Hepatocyte (in vitro differentiated cells): ENCODE measurements around the gene ZNF75A. TPM values are rescaled to one million over a fixed set of nuclear protein-coding genes. Genes with fewer than 3 reads are reported as not detected.

Source experiments
- DNase-seq: peaks from one replicate; pipeline ENCODE4 v3.0.0-alpha.2; 2016; ENCODE audit warnings: low spot score
- H2AFZ ChIP-seq: fragments of 200-600 bp; sonication (generic); 2 replicates; pipeline ENCODE4 v1.6.0; 2016; ENCODE audit warnings: antibody characterized with exemption, mild to moderate bottlenecking
- H3K27ac ChIP-seq: fragments of 200-600 bp; sonication (generic); 2 replicates; pipeline ENCODE4 v1.5.1; 2016; ENCODE audit warnings: mild to moderate bottlenecking
- H3K27me3 ChIP-seq: fragments of 200-600 bp; sonication (generic); 2 replicates; pipeline ENCODE4 v1.6.1; 2016
- H3K36me3 ChIP-seq: fragments of 200-600 bp; sonication (generic); replicated peaks from 2 replicates; pipeline ENCODE4 v1.5.1; 2016; ENCODE audit warnings: low read depth; ENCODE audit not compliant: insufficient read depth
- H3K4me1 ChIP-seq: fragments of 200-600 bp; sonication (generic); 2 replicates; pipeline ENCODE4 v1.5.1; 2016; ENCODE audit warnings: mild to moderate bottlenecking, moderate library complexity; ENCODE audit not compliant: insufficient read depth
- H3K4me2 ChIP-seq: fragments of 200-600 bp; sonication (generic); 2 replicates; pipeline ENCODE4 v1.6.0; 2016
- H3K4me3 ChIP-seq: fragments of 200-600 bp; sonication (generic); 2 replicates; pipeline ENCODE4 v1.5.1; 2016; ENCODE audit warnings: mild to moderate bottlenecking
- H3K79me2 ChIP-seq: fragments of 200-600 bp; sonication (generic); 2 replicates; pipeline ENCODE4 v1.6.0; 2017; ENCODE audit warnings: mild to moderate bottlenecking
- H3K9me2 ChIP-seq: fragments of 200-600 bp; sonication (generic); replicated peaks from 2 replicates; pipeline ENCODE4 v1.6.0; 2017; ENCODE audit warnings: mild to moderate bottlenecking; ENCODE audit not compliant: insufficient read depth
- H3K9me3 ChIP-seq: fragments of 200-600 bp; sonication (generic); 2 replicates; pipeline ENCODE4 v1.5.1; 2016; ENCODE audit warnings: low read depth, mild to moderate bottlenecking
- H4K20me1 ChIP-seq: fragments of 200-600 bp; sonication (generic); 2 replicates; pipeline ENCODE4 v1.6.0; 2016; ENCODE audit warnings: mild to moderate bottlenecking; ENCODE audit not compliant: insufficient read depth, poor library complexity, severe bottlenecking
- EZH2 ChIP-seq: fragments of 200-600 bp; sonication (generic); IDR thresholded peaks from 2 replicates; pipeline ENCODE4 v1.6.1; 2016; ENCODE audit warnings: antibody characterized with exemption, mild to moderate bottlenecking, borderline replicate concordance
- EZH2phosphoT487 ChIP-seq: fragments of 200-600 bp; sonication (generic); IDR thresholded peaks from one replicate; pipeline ENCODE4 v1.6.1; 2018; ENCODE audit warnings: antibody characterized with exemption, mild to moderate bottlenecking, low read depth, moderate library complexity; ENCODE audit not compliant: unreplicated experiment, severe bottlenecking
- whole genome bisulfite sequencing: methylation state at CpG from one replicate; pipeline ENCODE4 v1.1.6; 2016; ENCODE audit warnings: low lambda C conversion rate; ENCODE audit errors: missing lambda C conversion rate; 5-methylcytosine and 5-hydroxymethylcytosine counted together
- polyA plus RNA-seq: library from polyadenylated mRNA; unstranded; fragments of >200 nt; fragmentation: Nextera tagmentation; extraction: Ambion mirVana; gene quantifications from 2 replicates; pipeline ENCODE4 v1.2.1, GENCODE V29; 2016
- total RNA-seq: library from RNA; depleted of rRNA; stranded (reverse); fragments of >200 nt; gene quantifications from 2 replicates; pipeline ENCODE4 v1.2.3, GENCODE V29; 2014
- TF ChIP-seq, protein P1 (sequence below): fragments of 200-600 bp; sonication (generic); IDR thresholded peaks from 2 replicates; pipeline ENCODE4 v1.5.1; 2016; ENCODE audit warnings: antibody characterized with exemption, mild to moderate bottlenecking; ENCODE audit not compliant: poor library complexity

The ZNF75A gene
- total and polyA plus RNA-seq, 2 experiments from 2014 or later = 24.9 to 25.9 TPM

DNA sequence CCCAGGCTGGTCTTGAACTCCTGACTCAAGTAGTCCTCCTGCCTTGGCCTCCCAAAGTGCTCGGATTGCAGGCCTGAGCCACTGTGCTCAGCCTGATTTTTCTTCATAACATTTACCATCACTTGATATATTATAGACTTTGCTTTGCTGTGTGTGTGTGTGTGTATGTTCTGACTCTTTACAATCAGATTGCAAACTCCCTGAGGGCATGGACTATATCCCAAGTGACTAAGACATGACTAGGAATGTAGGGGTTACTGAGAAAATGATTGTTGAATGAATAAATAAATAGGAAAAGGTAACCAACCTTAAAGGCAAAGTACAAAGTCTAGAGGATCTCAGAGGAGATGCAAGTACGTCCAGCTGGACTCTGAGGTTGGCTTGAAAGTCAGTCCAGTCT is 40.7 kb downstream of the ZNF75A start:
- DNase-seq = no peak
- Histone ChIP-seq H3K4me1 (no peaks in the 10 kb centered on the region), H3K27me3 (no peaks in the 10 kb centered on the region), H3K9me3 (no peaks in the 10 kb centered on the region), H2AFZ (no peak overlapping the region), H3K36me3 (no peaks in the 10 kb centered on the region), H3K79me2 (no peaks in the 10 kb centered on the region), H4K20me1 (no peaks in the 10 kb centered on the region), H3K4me3 (no peak overlapping the region), H3K4me2 (no peak overlapping the region), H3K27ac (no peak overlapping the region), H3K9me2 (no peaks in the 10 kb centered on the region)
- whole genome bisulfite sequencing = 53% methylated on average over 2 of the region's 2 CpGs
- TF ChIP-seq EZH2phosphoT487 = no peak
- no peak for TF ChIP-seq EZH2

DNA sequence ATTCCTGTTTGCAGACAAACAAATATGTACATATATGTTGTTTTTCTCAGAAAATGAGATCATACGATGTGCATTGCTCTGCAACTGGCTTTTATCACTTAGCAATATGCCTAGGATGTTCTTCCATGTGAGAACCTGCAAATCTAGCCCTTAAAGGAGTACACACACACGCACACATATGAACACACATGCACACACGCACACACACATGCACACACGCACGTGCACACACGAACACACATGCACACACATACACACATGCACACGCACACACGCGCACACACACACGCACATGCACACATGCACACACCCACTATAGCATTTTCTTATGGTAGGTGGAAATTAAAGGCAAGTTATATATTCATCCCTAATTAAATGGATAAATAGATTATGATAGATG is 42.3 kb downstream of the ZNF75A start:
- no peak for TF ChIP-seq EZH2
- TF ChIP-seq, protein P1, sequence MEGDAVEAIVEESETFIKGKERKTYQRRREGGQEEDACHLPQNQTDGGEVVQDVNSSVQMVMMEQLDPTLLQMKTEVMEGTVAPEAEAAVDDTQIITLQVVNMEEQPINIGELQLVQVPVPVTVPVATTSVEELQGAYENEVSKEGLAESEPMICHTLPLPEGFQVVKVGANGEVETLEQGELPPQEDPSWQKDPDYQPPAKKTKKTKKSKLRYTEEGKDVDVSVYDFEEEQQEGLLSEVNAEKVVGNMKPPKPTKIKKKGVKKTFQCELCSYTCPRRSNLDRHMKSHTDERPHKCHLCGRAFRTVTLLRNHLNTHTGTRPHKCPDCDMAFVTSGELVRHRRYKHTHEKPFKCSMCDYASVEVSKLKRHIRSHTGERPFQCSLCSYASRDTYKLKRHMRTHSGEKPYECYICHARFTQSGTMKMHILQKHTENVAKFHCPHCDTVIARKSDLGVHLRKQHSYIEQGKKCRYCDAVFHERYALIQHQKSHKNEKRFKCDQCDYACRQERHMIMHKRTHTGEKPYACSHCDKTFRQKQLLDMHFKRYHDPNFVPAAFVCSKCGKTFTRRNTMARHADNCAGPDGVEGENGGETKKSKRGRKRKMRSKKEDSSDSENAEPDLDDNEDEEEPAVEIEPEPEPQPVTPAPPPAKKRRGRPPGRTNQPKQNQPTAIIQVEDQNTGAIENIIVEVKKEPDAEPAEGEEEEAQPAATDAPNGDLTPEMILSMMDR = no peak
- TF ChIP-seq EZH2phosphoT487 = no peak
- Histone ChIP-seq H3K27ac (no peak overlapping the region), H3K9me3 (no peaks in the 10 kb centered on the region), H4K20me1 (no peaks in the 10 kb centered on the region), H3K36me3 (no peaks in the 10 kb centered on the region), H3K4me2 (no peak overlapping the region), H3K9me2 (no peaks in the 10 kb centered on the region), H3K4me3 (no peak overlapping the region), H3K79me2 (no peaks in the 10 kb centered on the region), H2AFZ (no peak overlapping the region), H3K4me1 (no peaks in the 10 kb centered on the region), H3K27me3 (no peaks in the 10 kb centered on the region)
- no peak for DNase-seq
- WGBS = 67% methylated on average over 10 of the region's 10 CpGs

DNA sequence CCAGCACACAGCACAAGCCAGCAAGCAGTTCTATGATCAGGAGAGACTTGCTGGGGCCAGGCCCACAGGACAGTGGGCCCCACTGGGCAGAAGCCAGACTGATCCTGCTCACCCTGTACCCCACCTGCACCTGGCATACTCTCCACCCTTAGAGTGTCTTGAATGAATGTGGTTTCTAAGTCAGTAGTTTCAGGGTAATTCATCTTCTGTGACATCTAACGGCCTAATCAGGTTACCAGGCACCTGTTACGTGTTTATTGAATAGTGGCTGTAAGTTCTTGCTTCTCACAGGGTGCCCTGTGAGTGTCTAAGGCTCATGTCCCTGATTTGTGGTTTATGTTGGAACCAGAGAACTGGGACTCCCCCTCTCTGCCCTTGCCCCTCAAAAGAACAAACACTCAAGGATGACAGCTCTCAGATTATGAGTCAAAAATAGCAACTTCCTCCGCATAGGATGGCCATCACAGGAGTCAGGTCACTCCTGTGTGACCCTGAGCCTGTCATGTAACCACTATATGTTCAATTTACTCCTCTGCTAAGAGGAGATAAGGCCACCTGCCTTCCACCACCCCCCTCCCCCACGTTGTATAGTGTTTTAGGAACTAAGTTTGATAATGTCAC is 43.4 kb downstream of the ZNF75A start:
- H3K79me2 ChIP-seq = no peaks in the 10 kb centered on the region
- DNase-seq = no peak

DNA sequence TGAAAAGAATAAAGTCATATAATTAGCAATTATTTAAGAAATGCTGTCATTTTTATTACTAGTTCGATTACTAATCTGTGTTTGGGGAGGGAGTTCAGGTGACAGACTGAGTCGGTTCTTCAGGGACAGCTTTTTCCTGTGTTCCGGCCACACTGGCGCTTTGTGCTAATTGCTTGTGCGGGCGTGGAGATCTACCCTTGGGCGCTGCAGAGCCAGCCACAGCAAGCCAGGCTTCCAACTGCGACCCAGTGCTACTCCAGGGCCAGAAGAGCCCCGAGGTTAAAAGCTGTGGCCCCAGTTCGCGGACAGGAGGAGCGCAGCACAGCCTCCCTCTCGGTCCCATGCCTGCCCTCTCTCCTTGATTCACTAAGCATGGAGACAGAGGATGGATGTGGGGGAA is 43.9 kb downstream of the ZNF75A start:
- 75% methylated on average over 13 of the region's 13 CpGs for WGBS

More for the DNA sequence above, 43.4 kb downstream of the ZNF75A start:
- H3K4me3 ChIP-seq = no peak overlapping the region
- H3K4me1 ChIP-seq = no peaks in the 10 kb centered on the region
- no peak for TF ChIP-seq EZH2
- TF ChIP-seq EZH2phosphoT487 = no peak
- TF ChIP-seq, protein P1 = no peak
- no peaks in the 10 kb centered on the region for H3K36me3 ChIP-seq
- no peak overlapping the region for H2AFZ ChIP-seq
- H3K27ac ChIP-seq = no peak overlapping the region
- no peaks in the 10 kb centered on the region for H3K9me2 ChIP-seq
- H3K27me3 ChIP-seq = no peaks in the 10 kb centered on the region
- 57% methylated on average over 4 of the region's 4 CpGs for WGBS
- H4K20me1 ChIP-seq = no peaks in the 10 kb centered on the region
- no peak overlapping the region for H3K4me2 ChIP-seq
- no peaks in the 10 kb centered on the region for H3K9me3 ChIP-seq

More for the DNA sequence above, 43.9 kb downstream of the ZNF75A start:
- Histone ChIP-seq H3K36me3 (no peaks in the 10 kb centered on the region), H3K4me3 (no peak overlapping the region), H3K79me2 (no peaks in the 10 kb centered on the region), H3K27ac (no peak overlapping the region), H3K4me1 (no peaks in the 10 kb centered on the region), H3K27me3 (no peaks in the 10 kb centered on the region), H3K4me2 (no peak overlapping the region), H3K9me3 (no peaks in the 10 kb centered on the region), H3K9me2 (no peaks in the 10 kb centered on the region), H2AFZ (no peak overlapping the region), H4K20me1 (no peaks in the 10 kb centered on the region)
- DNase-seq = no peak
- TF ChIP-seq, protein P1 = no peak
- TF ChIP-seq EZH2 (no peak), EZH2phosphoT487 (no peak)
